HEK293 (cell line): ENCODE results near the gene PCDH12.

ENCODE experiments used
- CTCF ChIP-seq: fragments of 450-650 bp; formaldehyde crosslinking; IDR thresholded peaks from 2 replicates; pipeline ENCODE4 v1.5.1; 2016; ENCODE audit warnings: missing biosample characterization, missing genetic modification characterization
- REST ChIP-seq: fragments of 450-650 bp; formaldehyde crosslinking; IDR thresholded peaks from 2 replicates; pipeline ENCODE4 v1.5.1; 2016; ENCODE audit warnings: missing biosample characterization, missing genetic modification characterization
- ZEB2 ChIP-seq: fragments of 450-650 bp; formaldehyde crosslinking; IDR thresholded peaks from 2 replicates; pipeline ENCODE4 v1.5.1; 2016; ENCODE audit warnings: missing biosample characterization, missing genetic modification characterization
- ZNF274 ChIP-seq, 2 experiments: fragments of 200-500 bp in 1 of 2; fragments of 450-650 bp in 1 of 2; sonication (Bioruptor generic) in 1 of 2; formaldehyde crosslinking in 1 of 2; IDR thresholded peaks; 2 replicates each; pipeline versions ENCODE4 v1.5.1 to v1.6.1; 2014 to 2016; ENCODE audit warnings: borderline replicate concordance in 1 of 2, inconsistent platforms in 1 of 2, low read length in 1 of 2, missing biosample characterization in 1 of 2, missing genetic modification characterization in 1 of 2
- ZNF510 ChIP-seq: fragments of 450-650 bp; formaldehyde crosslinking; IDR thresholded peaks from 2 replicates; pipeline ENCODE4 v1.5.1; 2018; ENCODE audit warnings: mild to moderate bottlenecking, missing genetic modification characterization, missing biosample characterization; ENCODE audit not compliant: insufficient replicate concordance

DNA sequence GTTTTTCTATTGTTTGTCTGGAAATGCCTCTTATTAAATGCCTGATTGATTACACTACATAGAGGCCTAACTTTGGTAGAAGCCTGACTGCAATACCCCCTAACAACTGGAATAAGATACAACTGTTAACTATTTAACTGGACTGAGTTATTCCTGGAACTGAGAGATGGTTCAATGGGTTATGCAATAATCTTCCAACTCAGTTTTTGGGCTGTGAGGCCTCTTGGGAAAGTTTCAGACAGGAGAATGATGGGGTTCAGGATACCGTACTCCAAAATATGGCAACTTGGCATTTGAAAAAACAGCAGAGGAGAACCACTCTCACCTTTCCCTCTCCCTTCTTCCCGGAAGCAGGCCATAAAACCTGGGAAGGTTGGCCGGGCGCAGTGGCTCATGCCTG lies 60.6 kb downstream of the PCDH12 start:
- TF ChIP-seq CTCF (tag by site-specific recombination) (no peak), ZNF510 (tag by site-specific recombination) (no peak), ZEB2 (tag by site-specific recombination) (no peak), REST (tag by site-specific recombination) (no peak), ZNF274 (IDR thresholded peaks at IDR 0.05; ENCODE audit: low read length) (no peak), ZNF274 (tag by site-specific recombination; IDR thresholded peaks at IDR 0.05; ENCODE audit: borderline replicate concordance) (no peak)
